ENCODE data around the gene RSPH6A.

The RSPH6A gene

DNA sequence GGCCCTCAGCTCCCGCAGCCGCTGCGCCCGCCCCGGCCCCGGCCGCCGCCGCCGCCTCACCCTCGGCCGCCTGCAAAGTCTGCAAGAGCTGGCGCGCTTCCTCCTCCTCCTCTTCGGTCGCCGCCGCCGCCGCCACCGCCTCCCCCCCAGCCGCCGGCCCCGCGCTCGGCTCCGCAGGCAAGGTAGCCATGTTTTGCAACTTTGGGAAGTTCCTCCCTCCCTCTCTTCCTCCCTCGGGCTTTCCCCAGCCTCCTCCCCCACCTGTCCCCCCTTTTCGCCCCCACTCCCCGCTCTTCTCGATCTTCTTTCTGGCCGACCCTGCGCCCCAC lies 46.5 kb downstream of the RSPH6A start:
- Histone ChIP-seq H3K36me3 (ENCODE audit: control insufficient read depth in 1 of 2, insufficient read depth in 2 of 2, low read length in 2 of 2) (peaks cover 0 to 12% of the 10 kb centered on the region in 2 donors), H3K9me3 (ENCODE audit: control insufficient read depth in 1 of 2, low read length in 2 of 2) (no peaks in the 10 kb centered on the region), H3K4me3 (ENCODE audit: low read depth in 1 of 2, low read length in 2 of 2) (peak overlapping the region; percentile 82 to 93), H3K27ac (ENCODE audit: low read length) (peak overlapping the region; percentile 92), H3K4me1 (ENCODE audit: control insufficient read depth in 1 of 2, insufficient read depth in 2 of 2, low read length in 2 of 2) (peaks cover 14 to 59% of the 10 kb centered on the region in 2 donors), H3K27me3 (ENCODE audit: low read depth, low read length) (no peaks in the 10 kb centered on the region)

DNA sequence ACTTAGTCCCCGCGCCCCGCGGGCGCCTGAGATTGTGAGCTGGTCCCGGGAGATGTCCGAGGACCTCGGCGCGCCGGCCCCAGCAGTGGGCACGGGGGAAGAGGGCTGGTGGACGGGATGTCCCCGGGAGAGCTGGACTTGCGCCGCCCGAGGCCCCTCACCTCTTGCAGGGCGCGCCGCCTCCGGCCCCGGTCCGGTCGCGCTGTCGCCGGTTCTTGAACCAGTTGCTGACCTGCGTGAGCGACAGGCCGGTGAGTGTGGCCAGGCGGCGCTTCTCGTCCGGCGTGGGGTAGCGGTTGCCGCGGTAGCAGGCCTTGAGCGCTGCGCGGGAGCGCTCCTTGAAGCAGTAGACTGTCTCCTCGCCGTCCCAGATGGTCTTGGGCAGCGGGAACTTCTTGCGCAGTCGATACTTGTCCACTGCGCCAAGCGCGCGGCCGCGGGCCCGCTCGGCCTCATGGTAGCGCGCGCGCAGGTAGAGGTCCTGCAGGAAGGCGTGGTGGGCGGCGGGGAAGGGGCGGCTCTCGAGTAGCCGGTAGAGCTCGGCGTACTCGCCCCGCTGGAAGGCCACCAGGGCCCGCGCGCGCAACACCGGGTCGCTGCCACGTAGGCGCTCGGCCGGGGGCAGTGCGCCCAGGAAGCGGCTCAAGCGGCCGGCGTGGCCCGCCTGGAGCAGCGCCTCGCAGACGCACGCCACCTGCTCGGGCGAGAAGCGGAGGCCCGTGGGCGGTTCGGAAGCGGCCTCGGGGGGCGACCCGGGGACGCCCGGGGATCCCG lies 47.0 kb downstream of the RSPH6A start:
- H3K27me3 ChIP-seq (ENCODE audit: low read depth, low read length) = no peaks in the 10 kb centered on the region
- no peaks in the 10 kb centered on the region for H3K9me3 ChIP-seq (ENCODE audit: control insufficient read depth in 1 of 2, low read length in 2 of 2)
- peak overlapping the region; percentile 63 to 93 for H3K4me3 ChIP-seq (ENCODE audit: low read depth in 1 of 2, low read length in 2 of 2)
- peak overlapping the region; percentile 75 for H3K27ac ChIP-seq (ENCODE audit: low read length)
- peaks cover 0 to 10% of the 10 kb centered on the region in 2 donors for H3K36me3 ChIP-seq (ENCODE audit: control insufficient read depth in 1 of 2, insufficient read depth in 2 of 2, low read length in 2 of 2)
- H3K4me1 ChIP-seq (ENCODE audit: control insufficient read depth in 1 of 2, insufficient read depth in 2 of 2, low read length in 2 of 2) = peaks cover 9 to 60% of the 10 kb centered on the region in 2 donors

DNA sequence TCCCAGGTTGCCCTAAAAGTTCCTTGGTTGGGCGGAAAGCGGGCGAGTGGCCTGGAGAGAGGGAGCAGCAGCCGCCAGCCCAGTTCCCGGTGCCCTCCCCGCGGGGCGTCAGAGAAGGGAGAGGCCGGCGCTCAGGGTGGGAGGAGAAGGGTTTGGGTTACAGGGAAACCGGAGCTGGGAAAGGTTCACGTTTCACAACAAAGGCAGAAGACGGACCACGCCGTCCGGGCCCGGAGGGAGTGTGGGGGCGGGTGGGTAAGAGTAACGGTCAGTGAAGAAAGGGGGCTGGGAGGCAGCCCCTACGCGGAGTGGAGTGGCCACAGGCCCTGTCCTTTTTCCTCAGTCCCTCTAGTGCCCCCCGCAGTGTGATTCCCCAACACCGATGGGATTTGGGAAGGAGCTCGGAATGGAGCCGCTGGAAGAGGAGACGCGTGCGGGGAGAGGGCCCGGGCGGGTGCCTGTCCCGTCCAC lies 47.7 kb downstream of the RSPH6A start:
- peak overlapping the region; percentile 75 for H3K27ac ChIP-seq (ENCODE audit: low read length)
- no peaks in the 10 kb centered on the region for H3K27me3 ChIP-seq (ENCODE audit: low read depth, low read length)
- H3K36me3 ChIP-seq (ENCODE audit: control insufficient read depth in 1 of 2, insufficient read depth in 2 of 2, low read length in 2 of 2) = peaks cover 0 to 4% of the 10 kb centered on the region in 2 donors
- H3K4me1 ChIP-seq (ENCODE audit: control insufficient read depth in 1 of 2, insufficient read depth in 2 of 2, low read length in 2 of 2) = peaks cover 4 to 57% of the 10 kb centered on the region in 2 donors
- H3K9me3 ChIP-seq (ENCODE audit: control insufficient read depth in 1 of 2, low read length in 2 of 2) = no peaks in the 10 kb centered on the region
- H3K4me3 ChIP-seq (ENCODE audit: low read depth in 1 of 2, low read length in 2 of 2) = peak overlapping the region; percentile 63 to 93

DNA sequence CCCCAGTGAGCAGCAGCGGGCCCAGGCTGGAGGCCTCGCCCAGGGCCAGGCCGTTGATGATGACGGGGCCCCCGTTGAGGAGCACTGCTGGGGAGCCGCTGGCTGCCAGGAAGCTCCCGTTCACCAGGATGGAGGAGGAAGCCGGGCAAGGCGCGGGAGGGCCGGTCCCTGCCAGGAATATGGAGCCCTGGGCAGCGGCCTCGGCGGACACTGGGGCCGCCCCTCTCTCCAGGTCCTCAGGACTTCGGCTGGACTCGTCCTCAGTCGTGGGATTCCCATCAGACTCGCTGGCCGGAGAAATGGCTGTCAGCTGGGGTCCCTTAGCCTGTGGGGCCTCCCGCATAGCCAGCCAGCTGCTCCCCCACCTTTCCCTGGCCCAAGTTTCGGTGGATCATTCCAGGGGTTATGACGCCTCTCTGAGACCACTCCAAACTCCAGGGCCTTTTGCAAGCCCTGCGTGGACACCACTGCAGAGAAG lies 48.2 kb downstream of the RSPH6A start:
- Histone ChIP-seq H3K4me1 (ENCODE audit: control insufficient read depth in 1 of 2, insufficient read depth in 2 of 2, low read length in 2 of 2) (peaks cover 4 to 56% of the 10 kb centered on the region in 2 donors), H3K27ac (ENCODE audit: low read length) (peak overlapping the region; percentile 75), H3K9me3 (ENCODE audit: control insufficient read depth in 1 of 2, low read length in 2 of 2) (no peaks in the 10 kb centered on the region), H3K4me3 (ENCODE audit: low read depth in 1 of 2, low read length in 2 of 2) (peak overlapping the region; percentile 63 to 93), H3K36me3 (ENCODE audit: control insufficient read depth in 1 of 2, insufficient read depth in 2 of 2, low read length in 2 of 2) (peaks cover 0 to 3% of the 10 kb centered on the region in 2 donors), H3K27me3 (ENCODE audit: low read depth, low read length) (no peaks in the 10 kb centered on the region)

DNA sequence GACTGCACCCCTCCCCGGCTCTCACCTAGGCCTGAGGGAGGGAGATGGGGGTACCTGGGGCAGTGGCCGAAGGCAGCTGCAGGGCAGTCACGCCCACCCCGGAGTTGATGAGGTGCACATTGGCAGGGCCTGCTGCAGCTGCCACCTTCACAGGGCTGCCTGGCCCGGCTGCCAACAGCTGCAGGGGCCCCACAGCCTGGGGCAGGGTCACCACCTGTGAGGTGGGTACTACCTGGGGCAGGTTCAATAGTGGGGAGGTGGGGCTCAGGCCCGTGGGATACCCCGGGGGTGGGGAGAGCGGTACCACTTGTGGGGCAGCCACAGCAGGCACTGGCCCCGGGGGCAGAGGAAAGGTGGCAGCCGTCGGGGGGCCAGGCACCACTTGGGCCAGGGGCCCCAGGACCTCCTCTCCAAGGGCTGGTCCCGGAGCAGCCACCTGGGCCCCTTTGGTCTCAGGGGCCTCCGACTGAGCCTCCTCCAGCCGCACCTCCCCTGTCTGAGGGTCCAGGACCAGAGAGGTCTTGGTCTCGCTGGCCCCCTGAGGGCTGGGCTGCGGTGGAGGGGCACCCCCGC lies 48.7 kb downstream of the RSPH6A start:
- Histone ChIP-seq H3K27me3 (ENCODE audit: low read depth, low read length) (no peaks in the 10 kb centered on the region), H3K9me3 (ENCODE audit: control insufficient read depth in 1 of 2, low read length in 2 of 2) (no peaks in the 10 kb centered on the region), H3K4me1 (ENCODE audit: control insufficient read depth in 1 of 2, insufficient read depth in 2 of 2, low read length in 2 of 2) (peaks cover 4 to 50% of the 10 kb centered on the region in 2 donors), H3K27ac (ENCODE audit: low read length) (peak overlapping the region; percentile 75), H3K36me3 (ENCODE audit: control insufficient read depth in 1 of 2, insufficient read depth in 2 of 2, low read length in 2 of 2) (peaks cover 0 to 3% of the 10 kb centered on the region in 2 donors), H3K4me3 (ENCODE audit: low read depth in 1 of 2, low read length in 2 of 2) (peak overlapping the region in 1 of 2 donors; percentile 93)

DNA sequence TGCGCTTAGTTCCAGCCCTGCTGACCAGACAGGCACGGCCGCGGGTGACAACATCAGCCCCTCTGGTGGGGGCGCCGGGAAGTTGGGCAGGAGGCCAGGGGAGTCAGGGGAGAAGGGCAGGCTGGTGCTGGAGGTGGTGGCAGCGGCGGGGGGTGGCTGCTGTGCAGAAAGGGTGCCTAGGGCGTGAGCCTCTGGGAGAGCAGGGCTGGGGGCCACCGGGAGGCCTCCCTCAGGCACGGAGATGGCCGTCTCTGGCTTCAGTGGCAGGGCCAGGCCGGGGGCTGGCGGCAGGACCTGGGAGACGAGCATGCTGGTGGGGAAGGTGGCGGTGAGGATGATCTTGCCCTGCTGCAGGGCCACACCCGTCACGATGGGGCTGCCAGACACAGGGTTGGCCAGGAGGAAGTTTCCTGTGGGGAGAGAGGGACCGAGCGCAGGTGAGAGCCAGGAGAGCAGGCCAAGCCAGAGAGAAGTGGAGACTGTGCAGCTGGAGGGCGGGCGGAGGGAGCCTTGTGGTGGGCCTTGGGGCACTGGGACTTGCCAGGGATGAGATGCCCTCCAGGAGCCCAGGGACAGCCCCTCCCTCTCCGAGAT lies 49.3 kb downstream of the RSPH6A start:
- Histone ChIP-seq H3K4me3 (ENCODE audit: low read depth in 1 of 2, low read length in 2 of 2) (peak overlapping the region in 1 of 2 donors; percentile 93), H3K27me3 (ENCODE audit: low read depth, low read length) (no peaks in the 10 kb centered on the region), H3K36me3 (ENCODE audit: control insufficient read depth in 1 of 2, insufficient read depth in 2 of 2, low read length in 2 of 2) (peaks cover 0 to 3% of the 10 kb centered on the region in 2 donors), H3K27ac (ENCODE audit: low read length) (no peak overlapping the region), H3K9me3 (ENCODE audit: control insufficient read depth in 1 of 2, low read length in 2 of 2) (no peaks in the 10 kb centered on the region), H3K4me1 (ENCODE audit: control insufficient read depth in 1 of 2, insufficient read depth in 2 of 2, low read length in 2 of 2) (peaks cover 4 to 45% of the 10 kb centered on the region in 2 donors)

DNA sequence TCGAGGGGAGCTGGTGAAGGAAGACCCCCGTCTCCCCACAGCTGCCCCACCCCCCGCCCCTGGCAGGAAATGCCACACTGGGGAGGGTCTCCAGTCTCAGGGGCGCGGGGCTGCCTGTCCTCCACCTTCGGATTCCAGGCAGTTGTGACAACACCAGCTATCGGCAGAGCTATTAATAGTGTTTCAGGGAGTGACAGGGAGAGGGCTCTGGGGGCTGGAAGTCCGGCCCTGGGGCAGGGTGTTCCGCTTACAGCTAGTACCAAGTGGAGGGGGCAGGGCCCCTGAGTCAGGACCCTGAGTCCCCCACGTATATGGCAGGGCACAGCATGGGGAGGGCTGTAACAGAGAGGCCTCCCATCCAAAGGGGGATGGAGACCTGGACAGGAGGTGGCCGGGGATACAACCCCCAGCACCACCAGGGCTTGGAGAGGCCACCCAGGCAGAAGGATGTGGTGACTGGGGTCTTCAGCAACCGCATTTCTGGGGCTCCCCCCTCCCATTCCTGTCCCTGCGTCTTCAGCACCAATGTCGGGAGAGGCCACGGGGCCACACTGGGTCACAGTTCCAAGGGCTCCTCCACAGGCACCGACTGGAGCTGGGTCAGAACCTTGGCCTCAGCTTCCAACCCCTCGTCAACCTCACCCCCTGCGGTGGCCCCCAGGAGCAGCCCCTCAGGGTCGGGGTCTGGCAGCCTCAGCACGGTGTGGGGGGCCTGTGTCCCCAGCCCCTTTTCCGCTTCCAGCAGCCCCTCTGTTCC lies 50.0 kb downstream of the RSPH6A start:
- H3K27ac ChIP-seq (ENCODE audit: low read length) = no peak overlapping the region
- H3K36me3 ChIP-seq (ENCODE audit: control insufficient read depth in 1 of 2, insufficient read depth in 2 of 2, low read length in 2 of 2) = peaks cover 0 to 3% of the 10 kb centered on the region in 2 donors
- peak overlapping the region in 1 of 2 donors; percentile 19 for H3K4me3 ChIP-seq (ENCODE audit: low read depth in 1 of 2, low read length in 2 of 2)
- no peaks in the 10 kb centered on the region for H3K27me3 ChIP-seq (ENCODE audit: low read depth, low read length)
- H3K4me1 ChIP-seq (ENCODE audit: control insufficient read depth in 1 of 2, insufficient read depth in 2 of 2, low read length in 2 of 2) = peaks cover 4 to 42% of the 10 kb centered on the region in 2 donors
- no peaks in the 10 kb centered on the region for H3K9me3 ChIP-seq (ENCODE audit: control insufficient read depth in 1 of 2, low read length in 2 of 2)

DNA sequence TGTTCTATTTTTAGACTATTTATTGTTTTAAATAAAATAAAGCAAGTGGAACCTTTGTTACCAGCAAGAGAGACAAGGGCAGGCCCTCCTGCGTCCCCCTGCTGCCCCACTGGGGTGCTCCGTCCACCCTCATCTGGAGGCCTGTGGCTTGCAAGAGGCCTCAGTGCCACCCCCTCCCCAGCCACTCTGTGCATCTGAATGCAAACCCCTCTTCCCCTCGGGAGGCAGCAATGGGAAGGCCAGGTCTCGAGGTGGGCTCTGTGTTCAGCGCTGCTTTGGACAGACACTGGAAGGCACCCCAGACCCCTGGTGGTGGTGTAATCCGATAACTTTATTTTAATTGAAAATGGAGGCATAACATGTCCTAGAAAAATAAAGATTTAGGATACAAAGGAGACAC lies 50.6 kb downstream of the RSPH6A start:
- no peaks in the 10 kb centered on the region for H3K27me3 ChIP-seq (ENCODE audit: low read depth, low read length)
- H3K27ac ChIP-seq (ENCODE audit: low read length) = no peak overlapping the region

DNA sequence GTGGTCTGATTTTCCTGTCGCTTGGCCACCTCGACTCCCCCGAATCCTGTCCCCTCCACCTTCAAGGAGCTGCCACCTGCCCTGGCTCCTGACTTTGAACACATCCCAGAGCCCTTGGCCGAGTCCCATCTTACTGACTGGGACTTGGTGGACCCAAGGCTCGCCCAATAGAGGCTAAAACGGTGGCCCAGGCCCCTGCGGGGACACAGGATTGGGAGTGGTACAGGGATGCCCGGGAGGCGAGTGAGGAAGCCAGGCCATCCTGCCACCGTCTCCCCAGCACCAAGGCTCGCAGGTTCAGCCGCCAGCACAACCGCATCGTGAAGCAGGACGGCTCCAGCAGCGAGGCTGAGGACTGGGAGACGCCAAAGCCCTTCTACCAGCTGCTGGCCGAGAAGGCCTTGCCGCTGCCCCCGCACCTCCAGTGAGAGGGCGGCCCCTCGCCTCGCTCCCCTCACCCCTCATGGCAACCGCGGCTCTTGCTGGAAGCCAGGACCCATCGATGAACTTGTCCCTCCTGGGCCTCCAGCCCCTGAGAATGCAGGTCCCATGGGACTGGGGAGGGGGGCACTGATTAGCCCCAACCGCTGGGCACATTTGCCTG lies 51.3 kb downstream of the RSPH6A start:
- Histone ChIP-seq H3K27ac (ENCODE audit: low read length) (no peak overlapping the region), H3K36me3 (ENCODE audit: control insufficient read depth in 1 of 2, insufficient read depth in 2 of 2, low read length in 2 of 2) (no peaks in the 10 kb centered on the region), H3K4me3 (ENCODE audit: low read depth in 1 of 2, low read length in 2 of 2) (peak overlapping the region in 1 of 2 donors; percentile 19), H3K27me3 (ENCODE audit: low read depth, low read length) (no peaks in the 10 kb centered on the region), H3K4me1 (ENCODE audit: control insufficient read depth in 1 of 2, insufficient read depth in 2 of 2, low read length in 2 of 2) (peaks cover 4 to 37% of the 10 kb centered on the region in 2 donors), H3K9me3 (ENCODE audit: control insufficient read depth in 1 of 2, low read length in 2 of 2) (no peaks in the 10 kb centered on the region)

More for the DNA sequence above, 50.6 kb downstream of the RSPH6A start:
- Histone ChIP-seq H3K4me1 (ENCODE audit: control insufficient read depth in 1 of 2, insufficient read depth in 2 of 2, low read length in 2 of 2) (peaks cover 4 to 37% of the 10 kb centered on the region in 2 donors), H3K36me3 (ENCODE audit: control insufficient read depth in 1 of 2, insufficient read depth in 2 of 2, low read length in 2 of 2) (peaks cover 0 to 3% of the 10 kb centered on the region in 2 donors), H3K4me3 (ENCODE audit: low read depth in 1 of 2, low read length in 2 of 2) (peak overlapping the region in 1 of 2 donors; percentile 19), H3K9me3 (ENCODE audit: control insufficient read depth in 1 of 2, low read length in 2 of 2) (no peaks in the 10 kb centered on the region)

DNA sequence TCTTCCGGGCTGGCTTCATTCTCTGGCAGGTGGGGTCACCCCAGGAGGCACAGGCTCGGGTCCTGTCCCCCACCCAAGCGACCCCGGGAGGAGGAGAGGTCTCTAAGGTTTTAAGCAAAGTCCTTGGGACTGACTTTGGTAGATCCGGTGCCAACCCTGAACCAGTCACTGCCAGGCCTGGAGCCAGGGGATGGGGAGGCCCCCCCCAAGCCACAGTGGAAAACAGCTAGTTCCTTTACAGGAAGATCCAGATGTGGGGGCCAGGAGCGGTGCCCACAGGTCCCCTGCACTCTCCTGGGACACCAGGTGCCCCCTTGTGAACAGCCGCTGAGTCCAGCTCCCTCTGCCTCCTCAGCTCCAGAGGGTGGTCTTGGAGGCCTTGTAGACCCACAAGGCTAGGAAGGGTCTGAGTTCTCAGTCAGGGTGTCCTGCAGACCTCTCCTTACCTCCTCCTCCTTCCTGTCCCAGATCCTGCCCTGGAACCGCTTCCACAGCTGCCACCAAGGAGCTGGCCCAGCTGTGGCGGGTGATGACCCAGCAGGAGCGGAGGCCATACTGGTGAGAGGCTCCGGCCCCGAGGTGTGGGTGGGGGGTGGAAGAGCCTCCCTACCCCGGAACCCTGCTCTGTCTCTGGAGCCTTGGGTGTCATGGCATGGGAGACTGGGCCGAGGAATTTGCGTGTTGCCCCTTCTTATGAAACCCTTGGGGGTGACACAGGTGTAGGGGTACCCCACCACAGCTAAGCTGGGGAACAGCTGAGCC lies 52.1 kb downstream of the RSPH6A start:
- no peak overlapping the region for H3K27ac ChIP-seq (ENCODE audit: low read length)
- no peaks in the 10 kb centered on the region for H3K9me3 ChIP-seq (ENCODE audit: control insufficient read depth in 1 of 2, low read length in 2 of 2)
- H3K36me3 ChIP-seq (ENCODE audit: control insufficient read depth in 1 of 2, insufficient read depth in 2 of 2, low read length in 2 of 2) = no peaks in the 10 kb centered on the region
- H3K27me3 ChIP-seq (ENCODE audit: low read depth, low read length) = no peaks in the 10 kb centered on the region
- peaks cover 4 to 37% of the 10 kb centered on the region in 2 donors for H3K4me1 ChIP-seq (ENCODE audit: control insufficient read depth in 1 of 2, insufficient read depth in 2 of 2, low read length in 2 of 2)
- H3K4me3 ChIP-seq (ENCODE audit: low read depth in 1 of 2, low read length in 2 of 2) = no peak overlapping the region

All from muscle layer of duodenum (tissue), 2 donors.